Measurements from ENCODE around the gene IFI16. TPM values are rescaled to one million over a fixed set of nuclear protein-coding genes. Genes with fewer than 3 reads are reported as not detected.

IFI16 gene
- total RNA-seq, 1 donor from 2014 or later, result 217 TPM

GRCh38 chr1:159054427-159054826 is 44.7 kb downstream of the IFI16 start:
- no peaks in the 10 kb centered on the region for H3K27me3 Mint-ChIP-seq
- peaks cover 38% of the 10 kb centered on the region for H3K4me1 Mint-ChIP-seq
- H3K27ac Mint-ChIP-seq, result peak overlapping the region; percentile 54
- DNase-seq, result no peak
- H3K36me3 Mint-ChIP-seq (ENCODE audit: low read depth), result peaks cover 83% of the 10 kb centered on the region
- intact Hi-C loops (cut with micrococcal nuclease), result loop anchor here (2.0 kb wide), 1 partner anchor 14 kb away; no protein-coding TSS in a partner anchor
- no peak overlapping the region for H3K4me3 Mint-ChIP-seq
- H3K9me3 Mint-ChIP-seq, result no peaks in the 10 kb centered on the region

- peaks cover 79% of the 10 kb centered on the region for H3K36me3 Mint-ChIP-seq (ENCODE audit: low read depth)
- no peaks in the 10 kb centered on the region for H3K9me3 Mint-ChIP-seq
- H3K4me3 Mint-ChIP-seq, result no peak overlapping the region
- peak overlapping the region; percentile 80 for H3K27ac Mint-ChIP-seq
- H3K4me1 Mint-ChIP-seq, result peaks cover 37% of the 10 kb centered on the region
- no peak for DNase-seq
- H3K27me3 Mint-ChIP-seq, result no peaks in the 10 kb centered on the region
- intact Hi-C loops (cut with micrococcal nuclease), result loop anchor here (2.0 kb wide), 1 partner anchor 14 kb away; no protein-coding TSS in a partner anchor
Observed at GRCh38 chr1:159055181-159055641, 45.5 kb downstream of the IFI16 start.

DNA sequence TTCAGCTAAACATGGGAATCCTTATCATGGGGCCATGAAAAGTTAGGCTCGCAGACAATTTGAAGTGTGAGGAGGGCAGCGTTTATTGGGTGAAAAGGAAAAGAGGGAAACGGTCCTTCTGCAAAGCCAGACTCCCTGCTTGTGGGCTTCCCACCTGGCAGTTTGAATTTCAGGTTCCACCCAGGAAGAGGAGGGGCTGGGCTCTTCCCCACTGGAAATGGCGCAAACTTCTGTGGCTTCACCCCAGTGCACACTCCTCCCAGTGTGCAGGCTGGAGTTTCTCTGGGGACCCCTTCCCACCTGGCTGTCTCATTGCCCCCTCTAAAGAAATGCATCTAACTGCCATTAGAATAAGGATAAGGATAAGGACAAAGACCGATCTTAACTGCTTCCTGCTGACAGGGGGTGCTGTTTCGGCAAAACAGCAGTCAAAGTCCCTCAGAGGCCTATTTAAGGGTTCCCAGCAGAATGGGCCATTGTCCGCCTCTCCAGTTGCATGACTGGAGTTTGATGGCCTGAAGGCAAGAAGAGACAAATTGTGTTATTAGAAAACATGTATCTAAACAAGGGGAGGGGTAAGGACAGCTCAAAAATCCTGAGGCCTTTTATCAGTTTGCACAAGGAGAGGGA is 46.5 kb downstream of the IFI16 start:
- Mint-ChIP-seq H3K27ac (peak overlapping the region; percentile 66), H3K36me3 (ENCODE audit: low read depth) (peaks cover 75% of the 10 kb centered on the region), H3K27me3 (no peaks in the 10 kb centered on the region), H3K4me3 (no peak overlapping the region), H3K9me3 (no peaks in the 10 kb centered on the region), H3K4me1 (peaks cover 35% of the 10 kb centered on the region)
- DNase-seq, result no peak
- intact Hi-C loops (cut with micrococcal nuclease), result no loop called here

GRCh38 chr1:159058751-159059150 is 49.0 kb downstream of the IFI16 start:
- Mint-ChIP-seq H3K4me1 (peaks cover 17% of the 10 kb centered on the region), H3K27me3 (no peaks in the 10 kb centered on the region), H3K9me3 (no peaks in the 10 kb centered on the region), H3K27ac (no peak overlapping the region), H3K4me3 (no peak overlapping the region), H3K36me3 (ENCODE audit: low read depth) (peaks cover 69% of the 10 kb centered on the region)
- intact Hi-C loops (cut with micrococcal nuclease), result no loop called here
- DNase-seq, result no peak

GRCh38 chr1:159065106-159065505 is 55.4 kb downstream of the IFI16 start:
- no peaks in the 10 kb centered on the region for H3K27me3 Mint-ChIP-seq
- intact Hi-C loops (cut with micrococcal nuclease), result no loop called here
- no peak for DNase-seq
- H3K36me3 Mint-ChIP-seq (ENCODE audit: low read depth), result peaks cover 61% of the 10 kb centered on the region
- H3K4me1 Mint-ChIP-seq, result peaks cover 20% of the 10 kb centered on the region
- H3K4me3 Mint-ChIP-seq, result no peak overlapping the region
- H3K9me3 Mint-ChIP-seq, result no peaks in the 10 kb centered on the region
- H3K27ac Mint-ChIP-seq, result no peak overlapping the region

- H3K27me3 Mint-ChIP-seq, result no peaks in the 10 kb centered on the region
- no peak overlapping the region for H3K4me3 Mint-ChIP-seq
- intact Hi-C loops (cut with micrococcal nuclease), result no loop called here
- H3K27ac Mint-ChIP-seq, result no peak overlapping the region
- peaks cover 64% of the 10 kb centered on the region for H3K36me3 Mint-ChIP-seq (ENCODE audit: low read depth)
- no peaks in the 10 kb centered on the region for H3K9me3 Mint-ChIP-seq
- peaks cover 17% of the 10 kb centered on the region for H3K4me1 Mint-ChIP-seq
- DNase-seq, result no peak
Observed at GRCh38 chr1:159066108-159066507, 56.4 kb downstream of the IFI16 start.

- Mint-ChIP-seq H3K9me3 (no peaks in the 10 kb centered on the region), H3K4me3 (peak overlapping the region; percentile 80), H3K36me3 (ENCODE audit: low read depth) (peaks cover 64% of the 10 kb centered on the region), H3K4me1 (peaks cover 25% of the 10 kb centered on the region), H3K27me3 (no peaks in the 10 kb centered on the region), H3K27ac (peak overlapping the region; percentile 90)
- intact Hi-C loops (cut with micrococcal nuclease), result loop anchor here (2.0 kb wide), 1 partner anchor 13 kb away; no protein-coding TSS in a partner anchor
- peak; percentile 69 for DNase-seq
Observed at GRCh38 chr1:159067699-159068621, 58.3 kb downstream of the IFI16 start.

GRCh38 chr1:159068886-159069285 is 59.2 kb downstream of the IFI16 start:
- Mint-ChIP-seq H3K9me3 (no peaks in the 10 kb centered on the region), H3K36me3 (ENCODE audit: low read depth) (peaks cover 62% of the 10 kb centered on the region), H3K27ac (no peak overlapping the region), H3K27me3 (no peaks in the 10 kb centered on the region), H3K4me1 (peaks cover 27% of the 10 kb centered on the region), H3K4me3 (no peak overlapping the region)
- DNase-seq, result no peak
- intact Hi-C loops (cut with micrococcal nuclease), result loop anchor here (2.0 kb wide), 1 partner anchor 14 kb away; no protein-coding TSS in a partner anchor

DNA sequence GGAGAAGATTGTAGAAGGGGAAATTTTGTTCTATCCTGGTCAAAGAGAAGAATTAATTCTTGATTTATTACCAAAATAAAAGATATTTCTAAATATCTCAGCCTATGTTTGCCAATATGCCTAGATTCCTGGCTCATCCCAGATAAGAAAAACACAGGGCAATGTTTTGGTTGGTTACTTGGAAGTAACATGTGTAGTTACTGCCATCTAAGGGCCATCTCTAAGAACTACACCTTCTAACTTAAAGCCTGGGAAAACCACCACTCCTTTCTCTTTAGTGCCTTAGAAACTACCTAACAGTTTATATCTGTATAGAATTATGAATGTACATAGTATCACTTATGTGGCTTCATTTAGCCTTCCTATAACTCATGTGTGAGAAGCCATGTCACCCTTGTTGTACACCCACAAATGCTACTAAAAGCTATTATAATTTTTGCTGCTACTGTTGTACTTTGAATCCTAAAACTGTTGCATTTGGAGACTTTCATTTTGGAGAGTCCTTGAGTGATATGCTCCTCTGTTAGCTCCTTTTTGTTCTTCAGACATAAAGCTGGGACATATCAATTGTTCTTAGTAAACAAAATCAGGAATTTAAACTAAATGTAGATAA is 62.4 kb downstream of the IFI16 start:
- Mint-ChIP-seq H3K27me3 (peaks cover 1% of the 10 kb centered on the region), H3K9me3 (no peaks in the 10 kb centered on the region), H3K4me3 (peak overlapping the region; percentile 49), H3K27ac (peak overlapping the region; percentile 58), H3K36me3 (ENCODE audit: low read depth) (peaks cover 45% of the 10 kb centered on the region), H3K4me1 (peaks cover 35% of the 10 kb centered on the region)
- intact Hi-C loops (cut with micrococcal nuclease), result loop anchor here (1.0 to 10.0 kb wide), 3 partner anchors 566 to 869 kb away; partner anchors contain the start of gene CD1C
- DNase-seq, result peak; percentile 69

DNA sequence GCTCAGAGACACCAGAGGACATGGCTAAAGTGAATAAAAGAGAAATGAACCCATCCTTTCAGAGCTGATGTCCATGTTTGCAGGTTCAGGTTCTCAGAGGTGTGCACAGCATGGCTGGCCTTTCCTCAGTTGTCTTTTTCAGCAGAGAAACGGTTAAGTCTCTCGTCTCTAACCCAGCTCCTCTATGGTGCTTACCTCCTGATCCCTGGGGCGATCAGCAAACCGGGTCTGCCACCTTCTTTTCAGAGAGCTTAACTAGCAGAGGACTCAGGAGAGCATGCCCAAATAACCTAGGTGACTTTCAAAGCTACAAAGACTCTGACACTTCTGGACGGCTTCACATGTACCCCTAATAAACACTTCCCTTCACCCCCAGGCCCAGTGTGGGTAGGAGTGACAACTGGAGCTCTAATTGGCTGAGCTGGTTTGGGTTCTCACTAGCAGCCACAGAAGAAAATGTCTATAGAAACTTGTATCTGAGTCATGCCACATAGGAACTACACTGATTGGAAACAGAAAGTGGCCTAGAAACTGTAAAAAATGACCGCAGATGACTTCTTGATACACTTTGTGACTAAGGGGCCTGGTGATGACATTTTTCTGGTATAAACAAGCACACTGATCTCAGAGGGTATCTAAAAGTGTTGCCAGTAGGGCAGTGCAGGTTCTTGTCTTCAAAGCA is 66.9 kb downstream of the IFI16 start, which contains the start of gene AIM2:
Gene AIM2, minus strand, starts transcription at position 329 of the 682 bp plus-strand sequence. CDS start 3,267 bp downstream, outside the sequence.
- peaks cover 5% of the 10 kb centered on the region for H3K27me3 Mint-ChIP-seq
- peaks cover 8% of the 10 kb centered on the region for H3K9me3 Mint-ChIP-seq
- peak within 1 kb of the TSS; percentile 99 for H3K27ac Mint-ChIP-seq
- peaks cover 36% of the 10 kb centered on the region for H3K4me1 Mint-ChIP-seq
- H3K36me3 Mint-ChIP-seq (ENCODE audit: low read depth), result peaks cover 25% of the 10 kb centered on the region
- peak; percentile 91 for DNase-seq
- H3K4me3 Mint-ChIP-seq, result peak within 1 kb of the TSS; percentile 87
- intact Hi-C loops (cut with micrococcal nuclease), result loop anchor here (1.0 to 10.0 kb wide), 9 partner anchors 12 to 846 kb away; partner anchors contain the start of genes CD1C, IFI16 and PYHIN1

- peaks cover 34% of the 10 kb centered on the region for H3K4me1 Mint-ChIP-seq
Observed at GRCh38 chr1:159077120-159077961, 67.6 kb downstream of the IFI16 start.

GRCh38 chr1:159079525-159079924 is 69.8 kb downstream of the IFI16 start:
- peaks cover 5% of the 10 kb centered on the region for H3K27me3 Mint-ChIP-seq

More at GRCh38 chr1:159077120-159077961, 67.6 kb downstream of the IFI16 start:
- Mint-ChIP-seq H3K36me3 (ENCODE audit: low read depth) (peaks cover 19% of the 10 kb centered on the region), H3K27me3 (peaks cover 5% of the 10 kb centered on the region), H3K9me3 (peaks cover 8% of the 10 kb centered on the region), H3K27ac (peak overlapping the region; percentile 99), H3K4me3 (peak overlapping the region; percentile 87)
- DNase-seq, result peak; percentile 99
- intact Hi-C loops (cut with micrococcal nuclease), result loop anchor here (2.0 to 10.0 kb wide), 6 partner anchors 31 to 845 kb away; partner anchors contain the start of genes CD1C and PYHIN1

More at GRCh38 chr1:159079525-159079924, 69.8 kb downstream of the IFI16 start:
- Mint-ChIP-seq H3K9me3 (peaks cover 12% of the 10 kb centered on the region), H3K4me1 (peaks cover 29% of the 10 kb centered on the region), H3K4me3 (no peak overlapping the region), H3K27ac (no peak overlapping the region), H3K36me3 (ENCODE audit: low read depth) (peaks cover 7% of the 10 kb centered on the region)
- DNase-seq, result no peak
- intact Hi-C loops (cut with micrococcal nuclease), result loop anchor here (5.0 to 10.0 kb wide), 3 partner anchors 287 to 843 kb away; partner anchors contain the start of gene CD1C

Data from activated CD4-positive, alpha-beta T cell treated with anti-CD3 and anti-CD28 coated beads, Interleukin-2, amount 10 ng/mL, durations not matched to agents 24 days and 14 days (primary cell).